Activated CD4-positive, alpha-beta T cell treated with anti-CD3 and anti-CD28 coated beads, Interleukin-10, Interleukin-2, amounts not matched to agents 100 ng/mL and 50 ng/mL, durations not matched to agents 16 hours and 8 hours (primary cell): ENCODE data around the gene D2HGDH.
"Not testable (repeated sequence)": the region's sequence is repeated elsewhere in the genome, so short reads cannot be mapped to it uniquely, and the experiment has no call there.

Experiments
- DNase-seq: peaks from one replicate; pipeline ENCODE4 v3.0.0-alpha.2; 2020

Gene D2HGDH

GRCh38 chr2:241726459-241726858 lies 8.0 kb upstream of the D2HGDH start:
- no peak for DNase-seq

- DNase-seq: no peak
Measured at GRCh38 chr2:241728000-241728399, 6.4 kb upstream of the D2HGDH start.

- no peak for DNase-seq
Measured at GRCh38 chr2:241728627-241729026, 5.8 kb upstream of the D2HGDH start.

- no peak for DNase-seq
Measured at GRCh38 chr2:241729868-241730267, 4.6 kb upstream of the D2HGDH start.

GRCh38 chr2:241730671-241731293 lies 3.6 kb upstream of the D2HGDH start:
- DNase-seq: peak; percentile 31

- peak; percentile 81 for DNase-seq
Measured at GRCh38 chr2:241732513-241733186, 1.8 kb upstream of the D2HGDH start.

DNA sequence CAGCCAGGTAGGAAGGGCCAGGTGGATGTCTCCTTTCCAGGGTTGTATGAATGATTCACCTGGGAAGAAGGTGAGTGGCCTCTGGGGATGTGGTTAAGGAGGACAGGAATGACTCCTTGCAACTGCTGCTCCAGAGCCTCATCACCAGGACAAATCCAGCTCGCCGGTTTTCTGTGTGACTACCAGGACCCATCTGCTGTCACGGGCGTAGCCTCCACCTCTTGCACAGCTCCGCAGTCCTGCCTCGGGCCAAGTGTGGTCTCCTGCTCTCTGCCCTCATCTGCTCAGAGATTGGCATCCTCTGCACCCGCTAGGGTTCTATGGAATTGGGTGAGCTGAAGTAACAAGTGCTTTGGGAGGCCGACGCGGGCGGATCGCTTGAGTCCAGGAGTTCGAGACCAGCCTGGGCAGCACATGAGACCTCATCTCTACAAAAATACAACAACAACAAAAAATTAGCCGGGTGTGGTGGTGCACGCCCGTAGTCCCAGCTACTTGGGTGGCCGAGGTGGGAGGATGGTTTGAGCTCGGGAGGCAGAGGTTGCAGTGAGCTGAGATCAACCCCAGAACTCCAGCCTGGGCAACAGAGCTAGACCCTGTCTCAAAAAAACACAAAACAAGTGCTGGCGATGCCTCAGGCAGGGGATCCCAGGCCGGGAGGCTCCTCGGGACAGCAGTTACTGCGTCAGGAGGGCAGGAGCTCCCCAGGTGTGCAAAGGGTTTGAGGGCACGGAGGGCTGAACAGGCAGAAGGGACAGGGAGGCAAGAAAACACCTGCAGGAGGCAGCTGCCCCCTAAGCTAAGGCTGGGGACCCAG lies 831 bp upstream of the D2HGDH start:
- DNase-seq: no peak

GRCh38 chr2:241734208-241734466 lies 293 bp upstream of the D2HGDH start:
- DNase-seq: no peak

GRCh38 chr2:241736111-241736510 lies 1.7 kb downstream of the D2HGDH start:
- DNase-seq: no peak

- no peak for DNase-seq
Measured at GRCh38 chr2:241738040-241738686, 3.7 kb downstream of the D2HGDH start.

DNA sequence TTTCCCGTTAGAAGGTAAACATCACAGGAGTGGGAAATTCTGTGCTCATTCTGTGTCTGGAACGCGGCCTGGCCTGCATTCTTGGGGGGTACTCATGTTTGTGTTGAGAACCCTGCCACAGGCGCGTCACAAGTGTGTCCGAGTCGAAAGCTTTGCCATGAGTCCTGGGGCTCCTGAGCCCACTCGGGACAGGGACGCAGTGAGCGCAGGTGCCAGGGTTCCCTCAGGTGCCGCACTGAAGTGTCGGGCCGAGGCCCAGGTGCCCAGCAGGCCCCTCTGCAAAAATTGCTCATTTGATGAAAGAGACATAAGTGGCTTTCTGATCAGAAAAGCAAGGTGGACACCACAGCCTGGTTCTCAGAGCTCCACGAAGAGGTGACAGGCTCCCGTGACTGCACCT lies 4.7 kb downstream of the D2HGDH start:
- no peak for DNase-seq

DNA sequence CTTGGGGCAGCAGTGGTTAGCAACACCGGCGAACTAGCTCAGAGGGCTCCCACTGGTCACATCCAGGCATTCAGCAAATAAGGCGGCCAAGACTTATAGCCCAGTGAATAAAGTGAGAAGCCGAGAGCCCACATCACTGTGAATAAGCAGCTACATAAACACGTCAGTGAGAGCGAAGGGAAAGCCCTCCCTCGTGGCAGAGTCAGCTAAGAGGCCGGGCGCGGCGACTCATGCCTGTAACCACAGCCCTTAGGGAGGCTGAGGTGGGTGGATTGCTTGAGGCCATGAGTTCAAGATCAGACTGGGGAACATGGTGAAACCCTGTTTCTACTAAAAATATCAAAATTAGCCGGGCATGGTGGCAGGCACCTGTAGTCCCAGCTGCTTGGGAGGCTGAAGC lies 5.2 kb downstream of the D2HGDH start:
- peak; percentile 72 for DNase-seq

DNA sequence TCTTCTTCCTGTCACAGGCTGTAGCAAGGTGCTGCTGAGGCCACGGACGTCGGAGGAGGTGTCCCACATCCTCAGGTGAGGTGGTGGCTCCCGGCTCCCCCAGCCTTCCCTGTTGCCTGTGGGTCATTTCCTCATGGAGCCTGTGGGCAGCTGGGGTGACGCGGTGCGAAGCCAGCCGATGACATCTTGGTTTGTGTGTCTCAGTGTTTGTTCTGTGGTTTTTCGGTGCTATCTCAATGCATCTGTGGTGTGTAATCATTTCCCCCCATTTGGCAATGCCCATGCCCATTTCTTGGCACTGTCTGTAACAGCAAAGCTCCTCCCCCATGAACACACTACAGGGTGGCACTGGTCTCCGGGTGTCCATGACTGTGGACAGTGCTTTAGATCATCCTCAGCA lies 6.6 kb downstream of the D2HGDH start:
- peak; percentile 81 for DNase-seq

- DNase-seq: no peak
Measured at GRCh38 chr2:241742320-241742939, 8.0 kb downstream of the D2HGDH start.

DNA sequence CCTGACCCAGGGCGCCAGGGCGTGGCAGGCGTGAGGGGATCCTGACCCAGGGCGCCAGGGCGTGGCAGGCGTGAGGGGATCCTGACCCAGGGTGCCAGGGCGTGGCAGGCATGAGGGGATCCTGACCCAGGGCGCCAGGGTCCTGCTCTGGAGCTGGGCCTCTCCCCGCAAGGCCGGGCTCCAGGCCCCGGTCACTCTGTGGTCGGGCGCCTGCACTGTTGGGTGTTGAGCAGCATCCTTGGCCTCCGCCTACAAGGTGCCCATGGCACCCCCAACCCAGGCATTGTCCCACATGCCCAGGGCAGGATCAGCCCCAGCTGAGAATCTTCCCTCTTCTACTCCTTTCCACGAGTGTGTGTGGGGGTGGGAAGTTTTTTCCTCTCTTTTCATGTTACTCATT lies 8.6 kb downstream of the D2HGDH start:
- DNase-seq: not testable (repeated sequence)

GRCh38 chr2:241743620-241744019 lies 9.2 kb downstream of the D2HGDH start:
- no peak for DNase-seq

DNA sequence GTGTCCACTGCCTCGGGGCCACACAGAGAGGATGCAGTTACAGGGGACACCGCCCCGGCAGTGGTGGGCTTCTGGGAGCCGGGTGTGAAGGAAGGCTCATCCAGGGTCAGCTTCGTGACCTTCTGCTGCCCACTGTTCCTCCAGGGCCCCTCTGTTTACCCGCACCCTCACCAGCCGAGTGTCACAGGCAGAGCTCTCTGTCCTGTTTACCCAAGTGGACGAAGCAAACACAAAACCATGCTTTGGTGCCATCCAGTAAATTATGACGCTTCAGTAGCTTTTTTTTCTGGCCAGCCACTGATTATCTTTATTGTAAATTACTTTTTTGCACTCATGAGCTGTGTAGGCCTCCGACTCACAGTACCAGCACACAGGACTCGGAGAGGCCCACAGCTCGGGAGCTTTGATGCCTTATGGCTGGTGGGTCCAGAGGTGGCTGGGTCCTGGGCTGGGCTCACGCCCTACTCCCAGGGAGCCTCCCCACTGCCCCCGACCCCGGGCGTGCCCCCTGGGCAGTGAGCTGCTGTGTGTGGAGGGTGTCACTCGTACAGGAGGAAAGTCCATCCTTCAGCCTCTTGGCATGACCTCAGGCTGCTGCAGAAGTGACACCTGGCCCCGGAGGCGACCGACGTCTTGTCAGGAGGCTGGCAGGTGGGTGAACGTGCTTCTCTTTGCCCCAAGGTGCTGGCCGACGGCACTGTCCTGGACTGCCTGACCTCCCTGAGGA lies 9.8 kb downstream of the D2HGDH start:
- no peak for DNase-seq

DNA sequence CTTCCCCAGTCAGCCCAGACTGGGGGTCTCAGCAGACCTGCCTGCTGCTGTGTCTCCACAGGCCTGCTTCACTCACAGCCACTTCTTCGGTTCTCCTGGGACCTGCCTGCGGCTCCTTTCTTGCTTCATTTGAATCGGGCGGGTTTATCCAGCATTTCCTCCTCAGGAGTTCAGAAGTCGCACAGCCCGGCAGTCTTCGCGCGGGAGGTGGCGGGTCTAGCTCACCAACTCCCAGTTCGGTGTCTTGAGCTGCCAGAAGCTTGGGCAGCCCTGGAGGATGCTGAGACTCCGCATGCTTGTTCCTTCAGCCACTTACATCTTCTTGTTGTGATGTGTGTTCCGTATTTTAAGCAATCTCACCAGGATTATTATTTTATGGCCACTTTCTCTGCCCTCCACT lies 10.8 kb downstream of the D2HGDH start:
- no peak for DNase-seq

DNA sequence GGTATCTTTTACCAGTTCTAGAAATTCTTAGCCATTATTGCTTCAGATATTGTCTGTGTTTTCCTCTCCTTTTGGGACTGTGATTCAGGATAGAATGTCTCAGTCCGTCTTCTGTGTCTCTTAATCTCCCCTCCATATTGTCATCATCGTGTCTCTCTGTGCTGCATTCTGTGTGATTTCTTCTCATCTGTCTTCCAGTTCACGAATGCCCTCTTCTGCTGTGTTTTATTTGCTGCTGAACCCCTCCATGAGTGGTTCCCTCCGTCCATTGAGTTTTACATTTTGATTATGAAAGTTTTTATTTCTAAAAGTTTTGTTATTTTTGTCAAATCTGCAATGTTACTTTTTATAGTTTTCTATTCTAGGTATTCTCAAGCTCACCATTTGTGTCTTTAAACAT lies 11.7 kb downstream of the D2HGDH start:
- no peak for DNase-seq

GRCh38 chr2:241748468-241749256 lies 14.2 kb downstream of the D2HGDH start:
- DNase-seq: no peak

DNA sequence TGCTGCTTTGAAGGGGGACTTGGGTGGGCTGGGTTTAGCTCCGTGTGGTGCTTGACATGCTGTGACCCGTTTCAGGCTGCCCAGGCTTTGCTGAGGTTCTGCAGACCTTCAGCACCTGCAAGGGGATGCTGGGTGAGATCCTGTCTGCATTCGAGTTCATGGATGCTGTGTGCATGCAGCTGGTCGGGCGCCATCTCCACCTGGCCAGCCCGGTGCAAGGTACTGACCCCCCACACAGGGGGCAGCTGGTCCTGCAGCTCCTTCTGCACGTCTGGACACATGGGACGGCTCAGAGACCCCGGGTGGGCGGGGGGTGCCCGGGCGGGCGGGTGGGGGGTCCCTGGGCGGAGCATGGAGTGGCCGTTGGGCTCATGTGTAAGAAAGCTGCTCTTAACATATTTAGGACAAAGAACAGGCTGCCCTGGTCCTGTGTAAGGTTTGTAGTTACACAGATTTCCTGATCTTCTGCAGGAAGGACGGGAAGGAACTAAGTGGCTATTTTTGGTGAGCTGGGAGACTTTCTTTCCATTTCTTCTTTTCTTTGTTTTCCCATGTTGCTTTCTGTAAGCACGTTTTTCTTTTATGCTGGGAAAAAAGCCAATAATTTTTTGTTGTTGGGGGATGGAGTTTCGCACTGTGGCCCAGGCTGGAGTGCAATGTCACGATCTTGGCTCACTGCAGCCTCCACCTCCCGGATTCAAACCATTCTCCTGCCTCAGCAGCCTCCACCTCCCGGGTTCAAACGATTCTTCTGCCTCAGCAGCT lies 15.8 kb downstream of the D2HGDH start:
- DNase-seq: no peak
